GM23338 (cell line): ENCODE measurements around the gene SMAD3. TPM values are rescaled to one million over a fixed set of nuclear protein-coding genes. Genes with fewer than 3 reads are reported as not detected.

Experiments
- ATAC-seq: fragments of 200-7000 bp; cut with Tn5 transposase; 3 replicates; pipeline ENCODE4 v1.9.1; 2020
- DNase-seq: peaks from one replicate; pipeline ENCODE4 v3.0.0-alpha.2; 2015; ENCODE audit warnings: low spot score
- H2AFZ ChIP-seq: fragments of 200-600 bp; sonication (generic); 2 replicates; pipeline ENCODE4 v1.8.0; 2016; ENCODE audit warnings: antibody characterized with exemption, mild to moderate bottlenecking, moderate library complexity
- H3F3A ChIP-seq: fragments of 200-600 bp; sonication (generic); replicated peaks from 2 replicates; pipeline ENCODE4 v1.8.0; 2017; ENCODE audit warnings: antibody characterized with exemption, mixed run types, low read depth
- H3K27ac ChIP-seq: fragments of 200-600 bp; sonication (generic); 2 replicates; pipeline ENCODE4 v1.6.1; 2016; ENCODE audit warnings: low read depth
- H3K27me3 ChIP-seq: fragments of 200-600 bp; sonication (generic); 2 replicates; pipeline ENCODE4 v1.8.0; 2016; ENCODE audit warnings: mild to moderate bottlenecking, mixed run types, moderate library complexity; ENCODE audit not compliant: insufficient read depth
- H3K36me3 ChIP-seq: fragments of 200-600 bp; sonication (generic); 2 replicates; pipeline ENCODE4 v1.8.0; 2016; ENCODE audit warnings: mild to moderate bottlenecking; ENCODE audit not compliant: insufficient read depth
- H3K4me1 ChIP-seq: fragments of 200-600 bp; sonication (generic); 2 replicates; pipeline ENCODE4 v1.8.0; 2016; ENCODE audit warnings: mild to moderate bottlenecking, moderate library complexity; ENCODE audit not compliant: insufficient read depth
- H3K4me2 ChIP-seq: fragments of 200-600 bp; sonication (generic); 2 replicates; pipeline ENCODE4 v1.7.1; 2017; ENCODE audit warnings: mixed run types
- H3K4me3 ChIP-seq: fragments of 200-600 bp; sonication (generic); 2 replicates; pipeline ENCODE4 v1.6.1; 2016; ENCODE audit warnings: mixed run types
- H3K79me2 ChIP-seq: fragments of 200-600 bp; sonication (generic); replicated peaks from 2 replicates; pipeline ENCODE4 v1.8.0; 2017; ENCODE audit warnings: mild to moderate bottlenecking; ENCODE audit not compliant: insufficient read depth
- H3K9me2 ChIP-seq: fragments of 200-600 bp; sonication (generic); 2 replicates; pipeline ENCODE4 v1.8.0; 2017; ENCODE audit not compliant: insufficient read depth
- H4K20me1 ChIP-seq: fragments of 200-600 bp; sonication (generic); replicated peaks from 2 replicates; pipeline ENCODE4 v1.8.0; 2017; ENCODE audit warnings: mild to moderate bottlenecking; ENCODE audit not compliant: insufficient read depth
- H3K27ac Mint-ChIP-seq: 2 replicates; pipeline ENCODE4 v1.8.0; 2020; ENCODE audit warnings: inconsistent platforms, mild to moderate bottlenecking, moderate library complexity, mixed read lengths
- H3K27me3 Mint-ChIP-seq: 3 replicates; pipeline ENCODE4 v1.8.0; 2022; ENCODE audit warnings: low read depth, mild to moderate bottlenecking, moderate library complexity, mixed read lengths, inconsistent platforms; ENCODE audit not compliant: insufficient read depth, poor library complexity
- H3K36me3 Mint-ChIP-seq: 3 replicates; pipeline ENCODE4 v1.8.0; 2021; ENCODE audit warnings: low read depth, mild to moderate bottlenecking, inconsistent platforms, moderate library complexity, mixed read lengths
- H3K4me1 Mint-ChIP-seq: 3 replicates; pipeline ENCODE4 v1.8.0; 2020; ENCODE audit warnings: mild to moderate bottlenecking, inconsistent platforms, mixed read lengths
- H3K4me3 Mint-ChIP-seq: 3 replicates; pipeline ENCODE4 v1.8.0; 2021; ENCODE audit warnings: moderate library complexity, mild to moderate bottlenecking, inconsistent platforms, mixed read lengths
- H3K9me3 Mint-ChIP-seq: 3 replicates; pipeline ENCODE4 v1.8.0; 2020; ENCODE audit warnings: moderate library complexity, mild to moderate bottlenecking, inconsistent platforms, mixed read lengths
- CREB1 ChIP-seq: fragments of 250-450 bp; sonication (Bioruptor Pico); IDR thresholded peaks from 2 replicates; pipeline ENCODE4 v1.5.0; 2020; ENCODE audit warnings: low read depth, mild to moderate bottlenecking, moderate library complexity
- CTCF ChIP-seq, 2 experiments: fragments of 200-600 bp in 1 of 2; sonication (generic) in 1 of 2; conservative IDR thresholded peaks; 2 replicates each; pipeline versions ENCODE4 v1.5.1 to v1.6.1; 2016 to 2017; ENCODE audit warnings: antibody characterized with exemption in 2 of 2, low read depth in 2 of 2, mild to moderate bottlenecking in 2 of 2, moderate library complexity in 1 of 2
- ETS1 ChIP-seq: IDR thresholded peaks from 2 replicates; pipeline ENCODE4 v1.6.1; 2016; ENCODE audit warnings: antibody characterized with exemption
- EZH2 ChIP-seq: fragments of 200-600 bp; sonication (generic); IDR thresholded peaks from one replicate; pipeline ENCODE4 v1.8.0; 2017; ENCODE audit warnings: antibody characterized with exemption, mild to moderate bottlenecking, low read depth; ENCODE audit not compliant: unreplicated experiment
- EZH2phosphoT487 ChIP-seq: fragments of 200-600 bp; sonication (generic); IDR thresholded peaks from one replicate; pipeline ENCODE4 v1.8.1; 2018; ENCODE audit warnings: antibody characterized with exemption; ENCODE audit not compliant: unreplicated experiment
- JUNB ChIP-seq: IDR thresholded peaks from one replicate; pipeline ENCODE4 v1.6.1; 2016; ENCODE audit warnings: antibody characterized with exemption; ENCODE audit not compliant: unreplicated experiment
- POLR2AphosphoS5 ChIP-seq: IDR thresholded peaks from 2 replicates; pipeline ENCODE4 v1.6.1; 2016; ENCODE audit warnings: antibody characterized with exemption, low read depth
- REST ChIP-seq: IDR thresholded peaks from one replicate; pipeline ENCODE4 v1.6.1; 2018; ENCODE audit warnings: antibody characterized with exemption; ENCODE audit not compliant: unreplicated experiment
- STAT1 ChIP-seq: IDR thresholded peaks from one replicate; pipeline ENCODE4 v1.6.1; 2016; ENCODE audit warnings: antibody characterized with exemption; ENCODE audit not compliant: unreplicated experiment
- ZNF114 ChIP-seq: fragments of 250-450 bp; sonication (Bioruptor Pico); IDR thresholded peaks from 2 replicates; pipeline ENCODE4 v1.5.0; 2020; ENCODE audit warnings: mild to moderate bottlenecking, moderate library complexity
- polyA plus RNA-seq: library from polyadenylated mRNA; unstranded; fragments of >200 nt; fragmentation: Nextera tagmentation; extraction: Ambion mirVana; gene quantifications from 2 replicates; pipeline ENCODE4 v1.2.1, GENCODE V29; 2016
- total RNA-seq: library from RNA; depleted of rRNA; stranded (reverse); fragments of >200 nt; shearing (Covaris generic); gene quantifications from 2 replicates; pipeline ENCODE4 v1.2.3, GENCODE V29; 2014

The SMAD3 gene
- total and polyA plus RNA-seq, 2 experiments from 2014 or later, result 4.9 to 11.6 TPM

GRCh38 chr15:67212684-67213367, 147.4 kb downstream of the SMAD3 start:
- Histone ChIP-seq H3K27ac (no peak overlapping the region), H2AFZ (no peak overlapping the region), H3K27me3 (no peaks in the 10 kb centered on the region), H3F3A (no peaks in the 10 kb centered on the region), H3K36me3 (no peaks in the 10 kb centered on the region; the same call in 1 of the 2 replicates), H3K4me1 (no peaks in the 10 kb centered on the region), H3K79me2 (no peaks in the 10 kb centered on the region), H4K20me1 (no peaks in the 10 kb centered on the region; the same call in 1 of the 2 replicates), H3K4me3 (no peak overlapping the region), H3K9me2 (no peaks in the 10 kb centered on the region; the same call in 1 of the 2 replicates), H3K4me2 (no peak overlapping the region)
- H3K27ac Mint-ChIP-seq, result no peak overlapping the region
- H3K4me3 Mint-ChIP-seq, result no peak overlapping the region
- no peak for ATAC-seq
- peaks cover 3% of the 10 kb centered on the region for H3K27me3 Mint-ChIP-seq
- 0 out of 3 replicates have a peak, but pooled peaks cover 3% of the 10 kb centered on the region for H3K36me3 Mint-ChIP-seq
- no peaks in the 10 kb centered on the region for H3K4me1 Mint-ChIP-seq
- TF ChIP-seq REST (no peak), ETS1 (no peak), STAT1 (no peak), JUNB (no peak), ZNF114 (no peak), CTCF (conservative IDR thresholded peaks at IDR 0.05; ENCODE audit: low read depth in 2 of 2) (no peak), EZH2phosphoT487 (no peak), CREB1 (CRISPR knock-in tag) (no peak)
- no peak for DNase-seq
- H3K9me3 Mint-ChIP-seq, result no peaks in the 10 kb centered on the region

GRCh38 chr15:67215102-67215501, 149.7 kb downstream of the SMAD3 start:
- no peak for DNase-seq
- no peak overlapping the region for H3K27ac Mint-ChIP-seq
- Histone ChIP-seq H3F3A (no peaks in the 10 kb centered on the region), H3K36me3 (no peaks in the 10 kb centered on the region), H3K79me2 (no peaks in the 10 kb centered on the region), H3K4me2 (no peak overlapping the region), H2AFZ (no peak overlapping the region), H3K27me3 (no peaks in the 10 kb centered on the region), H4K20me1 (no peaks in the 10 kb centered on the region; the same call in 1 of the 2 replicates), H3K4me3 (no peak overlapping the region), H3K9me2 (no peaks in the 10 kb centered on the region; the same call in 1 of the 2 replicates), H3K27ac (no peak overlapping the region), H3K4me1 (no peaks in the 10 kb centered on the region)
- H3K4me1 Mint-ChIP-seq, result no peaks in the 10 kb centered on the region
- no peaks in the 10 kb centered on the region for H3K9me3 Mint-ChIP-seq
- H3K27me3 Mint-ChIP-seq, result peaks cover 3% of the 10 kb centered on the region
- no peaks in the 10 kb centered on the region; the same call in 2 of the 3 replicates for H3K36me3 Mint-ChIP-seq
- ATAC-seq, result no peak
- no peak overlapping the region for H3K4me3 Mint-ChIP-seq
- TF ChIP-seq REST (no peak), EZH2phosphoT487 (no peak), POLR2AphosphoS5 (no peak), EZH2 (no peak), STAT1 (no peak)
